B cell (primary cell): ENCODE data around the gene SLC7A5. TPM values are rescaled to one million over a fixed set of nuclear protein-coding genes. Genes with fewer than 3 reads are reported as not detected.
A peak's percentile ranks its signal among the peaks of the same experiment; 100 is the strongest.

ENCODE experiments used
- ATAC-seq: fragments of 200-7000 bp; cut with Tn5 transposase; one replicate; pipeline ENCODE4 v1.10.0; 2021; ENCODE audit warnings: low read depth, mild to moderate bottlenecking, moderate number of reproducible peaks, moderate library complexity
- CTCF ChIA-PET: fragments of 350-600 bp; sonication (Branson Sonifier 250); formaldehyde crosslinking; loops from one replicate; lab custom pipeline; 2021; ENCODE audit warnings: antibody characterized with exemption, inconsistent platforms; lab: Charles Lee
- POLR2A ChIA-PET: fragments of 350-600 bp; sonication (Branson Sonifier 250); formaldehyde crosslinking; loops from one replicate; lab custom pipeline; 2021; ENCODE audit warnings: antibody characterized with exemption; lab: Charles Lee
- DNase-seq: peaks from one replicate; pipeline ENCODE4 v3.0.0; 2013
- H2AFZ ChIP-seq: 2 replicates; pipeline ENCODE4 v1.6.1; 2012; ENCODE audit warnings: mild to moderate bottlenecking, low read depth, low read length; ENCODE audit not compliant: insufficient read depth, poor library complexity, severe bottlenecking
- H3K27ac ChIP-seq, 2 donors: 1 replicate in 1 of 2; 2 replicates in 1 of 2; pipeline ENCODE4 v1.5.1; 2012 to 2013; ENCODE audit warnings: low read length in 2 of 2, mild to moderate bottlenecking in 2 of 2, moderate library complexity in 1 of 2
- H3K27me3 ChIP-seq, 4 experiments: fragments of 200-600 bp in 1 of 4; sonication (generic) in 1 of 4; replicated peaks in 1 of 4; 1 replicate in 2 of 4; 2 replicates in 2 of 4; pipeline versions ENCODE4 v1.6.1 to v1.7.0; 2013 to 2016; ENCODE audit warnings: low read length in 3 of 4, mild to moderate bottlenecking in 2 of 4, mixed read lengths in 1 of 4, moderate library complexity in 1 of 4; ENCODE audit not compliant: insufficient read depth in 4 of 4, control insufficient read depth in 3 of 4; ENCODE audit errors: control extremely low read depth in 1 of 4
- H3K36me3 ChIP-seq, 2 experiments: replicated peaks in 1 of 2; 1 replicate in 1 of 2; 2 replicates in 1 of 2; pipeline versions ENCODE4 v1.6.1 to v1.7.1; 2013; ENCODE audit warnings: low read length in 1 of 2; ENCODE audit not compliant: insufficient read depth in 2 of 2, control insufficient read depth in 1 of 2; ENCODE audit errors: control extremely low read depth in 1 of 2, extremely low read depth in 1 of 2
- H3K4me1 ChIP-seq, 2 donors: fragments of 200-600 bp in 1 of 2; sonication (generic) in 1 of 2; 1 replicate in 1 of 2; 2 replicates in 1 of 2; pipeline versions ENCODE4 v1.5.1 to v1.6.1; 2013 to 2017; ENCODE audit warnings: low read length in 2 of 2; ENCODE audit not compliant: control insufficient read depth in 2 of 2, insufficient read depth in 2 of 2
- H3K4me2 ChIP-seq: replicated peaks from 2 replicates; pipeline ENCODE3; 2012; ENCODE audit warnings: mild to moderate bottlenecking, low read depth, low read length; ENCODE audit not compliant: poor library complexity, severe bottlenecking
- H3K4me3 ChIP-seq, 5 experiments: fragments of 200-600 bp in 1 of 5; sonication (generic) in 1 of 5; 1 replicate in 3 of 5; 2 replicates in 2 of 5; pipeline versions ENCODE4 v1.5.1 to v1.7.0; 2011 to 2016; ENCODE audit warnings: low read length in 4 of 5, mild to moderate bottlenecking in 4 of 5, low read depth in 2 of 5, control low read depth in 1 of 5, moderate library complexity in 1 of 5; ENCODE audit not compliant: insufficient read depth in 1 of 5; ENCODE audit errors: control extremely low read depth in 1 of 5, extremely low read depth in 1 of 5
- H3K79me2 ChIP-seq: fragments of 200-600 bp; sonication (generic); one replicate; pipeline ENCODE4 v1.6.0; 2016; ENCODE audit warnings: low read length; ENCODE audit not compliant: control insufficient read depth, insufficient read depth
- H3K9ac ChIP-seq: fragments of 200-600 bp; sonication (generic); 2 replicates; pipeline ENCODE4 v1.6.1; 2017; ENCODE audit warnings: mild to moderate bottlenecking, low read length, moderate library complexity
- H3K9me3 ChIP-seq, 3 donors: one replicate each; pipeline versions ENCODE4 v1.6.1 to v1.7.1; 2013; ENCODE audit warnings: low read length in 2 of 3; ENCODE audit not compliant: control insufficient read depth in 2 of 3, insufficient read depth in 1 of 3; ENCODE audit errors: control extremely low read depth in 1 of 3
- H4K20me1 ChIP-seq: 2 replicates; pipeline ENCODE4 v1.6.0; 2012; ENCODE audit warnings: mild to moderate bottlenecking, low read length; ENCODE audit not compliant: insufficient read depth, control insufficient read depth, poor library complexity, severe bottlenecking
- H3K27ac Mint-ChIP-seq: one replicate; pipeline ENCODE4 v1.8.0; 2021; ENCODE audit warnings: mixed read lengths
- H3K27me3 Mint-ChIP-seq: one replicate; pipeline ENCODE4 v1.8.0; 2021; ENCODE audit warnings: mixed read lengths
- H3K4me1 Mint-ChIP-seq: one replicate; pipeline ENCODE4 v1.8.0; 2021; ENCODE audit warnings: mixed read lengths
- H3K4me3 Mint-ChIP-seq: one replicate; pipeline ENCODE4 v1.8.0; 2021; ENCODE audit warnings: mixed read lengths
- H3K9me3 Mint-ChIP-seq: one replicate; pipeline ENCODE4 v1.8.0; 2022; ENCODE audit warnings: mixed read lengths; ENCODE audit not compliant: insufficient read depth
- EZH2 ChIP-seq: IDR thresholded peaks from 2 replicates; pipeline ENCODE4 v1.6.1; 2012; ENCODE audit warnings: borderline replicate concordance, low read depth, mild to moderate bottlenecking, moderate library complexity, low read length; ENCODE audit not compliant: insufficient read depth, poor library complexity, severe bottlenecking
- WGBS: methylation state at CpG from one replicate; pipeline ENCODE4 v1.1.5; 2013; ENCODE audit warnings: missing lambda C conversion rate; ENCODE audit not compliant: insufficient coverage; 5-methylcytosine and 5-hydroxymethylcytosine counted together
- intact Hi-C: fragments of 100-400 bp; cut with micrococcal nuclease; formaldehyde crosslinking; loops from one replicate; pipeline ENCODE4 v1.10.0; 2022
- polyA plus RNA-seq: library from polyadenylated mRNA; depleted of rRNA; stranded (reverse); fragments of >200 nt; gene quantifications from 2 replicates; pipeline ENCODE4 v1.2.3, GENCODE V29; 2012
- small RNA-seq: library from RNA; depleted of rRNA; stranded (forward); fragments of <200 nt; gene quantifications from one replicate; pipeline ENCODE3, GENCODE V24; 2012; ENCODE audit warnings: low replicate concordance, low read depth; ENCODE audit not compliant: insufficient read length
- total RNA-seq, 2 donors: library from RNA; stranded (reverse); fragments of 120-200 nt in 1 of 2; gene quantifications; 1 replicate in 1 of 2; 2 replicates in 1 of 2; pipeline versions ENCODE4 v1.2.3 to v1.2.4, GENCODE V29; 2013 to 2022
- TF ChIP-seq, protein P1 (sequence below): fragments of 200-600 bp; IDR thresholded peaks from one replicate; pipeline ENCODE4 v1.8.0; 2022; ENCODE audit warnings: antibody characterized with exemption, mild to moderate bottlenecking

The SLC7A5 gene
- total and polyA plus RNA-seq, 2 donors (not counting 1 experiment from before 2014, with no cell fraction given), result 2.5 to 20.9 TPM

DNA sequence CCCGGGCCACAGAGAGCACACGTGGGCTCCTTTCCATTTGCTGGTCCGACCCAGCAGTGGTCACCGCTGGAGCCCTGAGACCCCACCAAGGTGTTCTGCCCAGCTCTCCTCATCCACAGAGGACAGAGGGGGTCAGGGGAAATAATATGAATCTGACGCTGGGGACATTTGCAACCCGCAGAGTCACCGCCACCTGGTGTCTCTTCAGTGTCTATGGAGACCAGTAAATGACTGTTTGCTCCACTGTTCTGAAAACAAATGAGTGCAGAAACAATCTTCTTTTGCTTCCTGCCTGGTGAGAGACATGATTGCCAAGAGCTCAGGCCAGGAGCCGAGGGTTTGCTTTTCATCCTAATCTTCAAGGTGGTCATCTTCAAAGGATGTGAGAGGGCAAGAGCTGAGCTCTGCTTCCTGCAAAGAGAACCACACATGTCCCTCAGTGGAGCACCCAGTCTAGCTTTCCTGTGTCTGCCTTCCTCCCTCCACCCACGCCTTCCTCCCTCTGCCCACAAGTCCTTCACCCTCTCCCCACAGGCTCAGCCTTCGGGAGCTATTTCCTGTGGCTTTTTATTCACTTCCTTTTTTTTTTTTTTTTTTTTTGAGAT lies 88.8 kb downstream of the SLC7A5 start:
- peak overlapping the region; percentile 73 for H3K27ac Mint-ChIP-seq
- ATAC-seq (peak; percentile 15), DNase-seq (peak; percentile 71)
- peaks cover 31% of the 10 kb centered on the region for H3K4me1 Mint-ChIP-seq
- ChIA-PET CTCF (interaction anchor here (0.6 to 8.0 kb wide), 18 partner anchors 8 to 658 kb away, joined by 3 to 498 read pairs (median 5); partner anchors contain the start of genes KLHDC4 and SLC7A5), POLR2A (interaction anchor here (0.6 to 3.7 kb wide), 6 partner anchors 27 to 135 kb away, joined by 5 to 30 read pairs (median 10); partner anchors contain the start of gene SLC7A5)
- 28% methylated on average over 8 of the region's 10 CpGs for WGBS
- H3K9me3 Mint-ChIP-seq, result no peaks in the 10 kb centered on the region
- H3K4me3 Mint-ChIP-seq, result peak overlapping the region; percentile 66
- H3K4me1 ChIP-seq, result peaks cover 22 to 40% of the 10 kb centered on the region in 2 donors
- H3K4me2 ChIP-seq, result peak overlapping the region; percentile 27
- no peaks in the 10 kb centered on the region for H3K27me3 ChIP-seq
- H3K9ac ChIP-seq, result no peak overlapping the region
- peaks cover 3% of the 10 kb centered on the region for H3K27me3 Mint-ChIP-seq
- H3K4me3 ChIP-seq, result no peak overlapping the region
- TF ChIP-seq, protein P1, sequence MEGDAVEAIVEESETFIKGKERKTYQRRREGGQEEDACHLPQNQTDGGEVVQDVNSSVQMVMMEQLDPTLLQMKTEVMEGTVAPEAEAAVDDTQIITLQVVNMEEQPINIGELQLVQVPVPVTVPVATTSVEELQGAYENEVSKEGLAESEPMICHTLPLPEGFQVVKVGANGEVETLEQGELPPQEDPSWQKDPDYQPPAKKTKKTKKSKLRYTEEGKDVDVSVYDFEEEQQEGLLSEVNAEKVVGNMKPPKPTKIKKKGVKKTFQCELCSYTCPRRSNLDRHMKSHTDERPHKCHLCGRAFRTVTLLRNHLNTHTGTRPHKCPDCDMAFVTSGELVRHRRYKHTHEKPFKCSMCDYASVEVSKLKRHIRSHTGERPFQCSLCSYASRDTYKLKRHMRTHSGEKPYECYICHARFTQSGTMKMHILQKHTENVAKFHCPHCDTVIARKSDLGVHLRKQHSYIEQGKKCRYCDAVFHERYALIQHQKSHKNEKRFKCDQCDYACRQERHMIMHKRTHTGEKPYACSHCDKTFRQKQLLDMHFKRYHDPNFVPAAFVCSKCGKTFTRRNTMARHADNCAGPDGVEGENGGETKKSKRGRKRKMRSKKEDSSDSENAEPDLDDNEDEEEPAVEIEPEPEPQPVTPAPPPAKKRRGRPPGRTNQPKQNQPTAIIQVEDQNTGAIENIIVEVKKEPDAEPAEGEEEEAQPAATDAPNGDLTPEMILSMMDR, result no peak
- TF ChIP-seq EZH2, result no peak
- no peaks in the 10 kb centered on the region for H3K79me2 ChIP-seq
- no peaks in the 10 kb centered on the region for H3K36me3 ChIP-seq
- H4K20me1 ChIP-seq, result no peaks in the 10 kb centered on the region
- peaks cover 0 to 22% (median 5%) of the 10 kb centered on the region in 3 donors for H3K9me3 ChIP-seq
- H3K27ac ChIP-seq, result peak overlapping the region; percentile 19 to 66
- intact Hi-C loops, result no loop called here
- no peak overlapping the region for H2AFZ ChIP-seq

Small RNA genes lying within 50 kb of the gene (small RNA-seq; reads per million reads assigned to genes)
- not detected for gene MIR6775

Other genes starting within 250 kb of the SLC7A5 start
- gene KLHDC4, start 103.5 kb downstream of the SLC7A5 start, total RNA-seq, result 90.8 and 115 TPM in 2 replicates
- gene KLHDC4, start 103.5 kb downstream of the SLC7A5 start, polyA plus RNA-seq, result 51.3 and 58.1 TPM in 2 replicates
- gene CA5A, start 67.0 kb upstream of the SLC7A5 start, total RNA-seq, result 0.27 TPM in 1 of 2 replicates, not detected in the other
- not detected in 2 replicates for gene CA5A, start 67.0 kb upstream of the SLC7A5 start, polyA plus RNA-seq
- gene BANP, start 81.9 kb upstream of the SLC7A5 start, total RNA-seq, result 181 and 212 TPM in 2 replicates
- 44.4 and 60.0 TPM in 2 replicates for gene BANP, start 81.9 kb upstream of the SLC7A5 start, polyA plus RNA-seq